ENCODE data around the gene TMPRSS13.
"Not testable (repeated sequence)": the region's sequence is repeated elsewhere in the genome, so short reads cannot be mapped to it uniquely, and the experiment has no call there.

TMPRSS13 gene

GRCh38 chr11:117929142-117929915 lies at the start of gene TMPRSS13:
TSS of gene TMPRSS13 (minus strand) at chr11:117929402. CDS start at chr11:117929307, 95 bp downstream.
- DNase-seq, result no peak

- no peak for DNase-seq
These were observed 49.8 kb upstream of the TMPRSS13 start for GRCh38 chr11:117978991-117979390.

GRCh38 chr11:117978291-117978910 lies 49.2 kb upstream of the TMPRSS13 start:
- DNase-seq, result not testable (repeated sequence)

- not testable (repeated sequence) for DNase-seq
These were observed 48.5 kb upstream of the TMPRSS13 start for GRCh38 chr11:117977612-117978264.

- no peak for DNase-seq
These were observed 47.8 kb upstream of the TMPRSS13 start for GRCh38 chr11:117977029-117977428.

- DNase-seq, result no peak
These were observed 47.2 kb upstream of the TMPRSS13 start for GRCh38 chr11:117976445-117976844.

GRCh38 chr11:117973503-117973860 lies 44.3 kb upstream of the TMPRSS13 start:
- DNase-seq, result no peak

- no peak for DNase-seq
These were observed 43.7 kb upstream of the TMPRSS13 start for GRCh38 chr11:117972629-117973502.

GRCh38 chr11:117972044-117972443 lies 42.8 kb upstream of the TMPRSS13 start:
- no peak for DNase-seq

- no peak for DNase-seq
These were observed 41.3 kb upstream of the TMPRSS13 start for GRCh38 chr11:117970400-117971024.

- DNase-seq, result no peak
These were observed 40.2 kb upstream of the TMPRSS13 start for GRCh38 chr11:117969160-117969991.

GRCh38 chr11:117966908-117967307 lies 37.7 kb upstream of the TMPRSS13 start:
- DNase-seq, result no peak

- no peak for DNase-seq
These were observed 33.6 kb upstream of the TMPRSS13 start for GRCh38 chr11:117962826-117963225.

- no peak for DNase-seq
These were observed 32.7 kb upstream of the TMPRSS13 start for GRCh38 chr11:117961896-117962295.

- DNase-seq, result no peak
These were observed 31.2 kb upstream of the TMPRSS13 start for GRCh38 chr11:117960406-117960805.

GRCh38 chr11:117959438-117960149 lies 30.4 kb upstream of the TMPRSS13 start:
- DNase-seq, result no peak

GRCh38 chr11:117958949-117959348 lies 29.7 kb upstream of the TMPRSS13 start:
- no peak for DNase-seq

GRCh38 chr11:117953024-117953671 lies 23.9 kb upstream of the TMPRSS13 start:
- no peak for DNase-seq

GRCh38 chr11:117950993-117951961 lies 22.1 kb upstream of the TMPRSS13 start:
- no peak for DNase-seq
